NT2/D1 (cell line): ENCODE data around the gene NRF1.

Experiments used
- DNase-seq: peaks from one replicate; pipeline ENCODE4 v3.0.0-alpha.2; 2011; ENCODE audit warnings: low read depth, low spot score
- H3K27me3 ChIP-seq: 2 replicates; pipeline ENCODE4 v1.6.0; 2011; ENCODE audit warnings: mild to moderate bottlenecking; ENCODE audit not compliant: insufficient read length, insufficient read depth
- H3K36me3 ChIP-seq: 2 replicates; pipeline ENCODE4 v1.6.1; 2011; ENCODE audit warnings: mild to moderate bottlenecking, low read length, mixed read lengths; ENCODE audit not compliant: insufficient read depth, insufficient read length
- H3K4me1 ChIP-seq: 2 replicates; pipeline ENCODE4 v1.5.1; 2011; ENCODE audit not compliant: insufficient read depth, insufficient read length
- H3K4me3 ChIP-seq: 2 replicates; pipeline ENCODE4 v1.5.1; 2011; ENCODE audit warnings: low read depth; ENCODE audit not compliant: insufficient read length
- H3K9ac ChIP-seq: 2 replicates; pipeline ENCODE4 v1.6.0; 2011; ENCODE audit warnings: low read depth; ENCODE audit not compliant: insufficient read length
- H3K9me3 ChIP-seq: 2 replicates; pipeline ENCODE4 v1.5.1; 2011; ENCODE audit warnings: mild to moderate bottlenecking, low read length; ENCODE audit not compliant: insufficient read depth
- SUZ12 ChIP-seq: IDR thresholded peaks from 2 replicates; pipeline ENCODE4 v1.6.1; 2011; ENCODE audit not compliant: insufficient read length, insufficient read depth; ENCODE audit errors: extremely low read depth
- YY1 ChIP-seq: IDR thresholded peaks from 2 replicates; pipeline ENCODE4 v1.6.1; 2011; ENCODE audit not compliant: insufficient read length, insufficient read depth
- ZNF274 ChIP-seq: IDR thresholded peaks from 2 replicates; pipeline ENCODE4 v1.6.1; 2011; ENCODE audit warnings: mild to moderate bottlenecking, low read depth, low read length

The NRF1 gene

GRCh38 chr7:129783584-129783919 lies 172.0 kb downstream of the NRF1 start:
- peaks cover 4% of the 10 kb centered on the region for H3K4me1 ChIP-seq
- H3K4me3 ChIP-seq, result no peak overlapping the region
- DNase-seq, result no peak
- peaks cover 85% of the 10 kb centered on the region for H3K27me3 ChIP-seq
- H3K9ac ChIP-seq, result no peak overlapping the region
- no peaks in the 10 kb centered on the region for H3K9me3 ChIP-seq
- TF ChIP-seq SUZ12 (no peak), ZNF274 (no peak), YY1 (no peak)
- H3K36me3 ChIP-seq, result no peaks in the 10 kb centered on the region

DNA sequence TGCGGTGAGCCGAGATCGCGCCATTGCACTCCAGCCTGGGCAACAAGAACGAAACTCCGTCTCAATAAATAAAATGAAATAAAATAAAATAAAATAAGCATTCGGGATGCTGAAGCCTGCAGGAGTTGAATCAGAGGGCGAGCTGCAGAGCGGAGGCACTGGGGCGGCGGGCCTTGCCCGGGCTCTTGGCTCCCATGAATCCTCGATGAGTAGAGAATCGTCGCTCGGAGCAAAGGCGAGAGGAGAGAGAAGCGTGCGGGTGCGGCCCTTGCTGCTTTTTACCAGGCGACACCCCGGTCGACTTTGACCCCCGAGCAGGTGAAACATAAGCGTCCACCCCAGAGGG lies 172.9 kb downstream of the NRF1 start:
- no peak for TF ChIP-seq SUZ12
- TF ChIP-seq ZNF274, result no peak
- TF ChIP-seq YY1, result no peak
- no peaks in the 10 kb centered on the region for H3K9me3 ChIP-seq
- H3K36me3 ChIP-seq, result no peaks in the 10 kb centered on the region
- peaks cover 4% of the 10 kb centered on the region for H3K4me1 ChIP-seq
- H3K4me3 ChIP-seq, result no peak overlapping the region
- DNase-seq, result no peak
- H3K27me3 ChIP-seq, result peaks cover 85% of the 10 kb centered on the region
- H3K9ac ChIP-seq, result no peak overlapping the region

DNA sequence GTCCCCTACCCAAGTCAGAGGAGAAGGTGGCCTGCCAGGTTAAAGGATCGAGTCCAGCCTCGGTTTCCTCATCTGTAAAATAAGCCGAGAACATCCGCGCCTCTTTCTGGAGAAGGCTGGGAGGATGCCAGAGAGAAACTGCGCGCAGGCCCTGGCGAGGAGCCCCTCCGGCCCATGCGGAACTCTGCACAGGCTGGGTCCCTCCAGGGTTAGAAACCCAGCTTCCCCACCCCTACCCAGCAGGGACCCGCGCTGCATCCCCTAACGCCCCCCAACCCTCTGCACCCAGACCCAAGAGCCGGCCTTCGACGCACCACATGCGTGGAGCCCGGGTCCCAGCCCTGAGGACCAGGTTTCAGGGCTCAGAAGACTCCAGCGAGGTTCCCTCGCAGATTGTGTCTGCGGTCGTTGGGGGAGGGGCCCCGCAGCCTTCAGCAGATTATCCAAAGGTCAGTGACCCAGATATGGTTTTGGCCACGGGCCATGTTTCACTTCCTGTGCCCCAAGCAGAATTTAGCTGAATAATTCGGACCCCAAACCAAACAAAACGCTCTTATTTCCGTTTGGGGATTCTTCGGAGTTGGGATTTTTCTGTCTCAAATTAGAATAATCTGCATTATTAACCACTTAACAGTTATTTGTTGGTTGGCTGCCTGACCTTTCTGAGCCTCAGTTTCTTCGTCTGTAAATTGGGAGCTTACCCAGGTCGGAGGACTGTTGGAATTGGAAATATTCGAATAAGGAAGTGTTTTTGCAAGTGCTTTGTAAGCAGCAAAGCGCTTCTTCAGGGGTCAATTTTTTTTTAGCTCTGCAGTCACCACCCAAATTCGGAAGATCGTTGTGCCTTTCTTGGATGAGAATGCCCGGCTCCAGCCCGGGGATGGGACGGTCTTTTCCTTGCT lies 173.5 kb downstream of the NRF1 start:
- peaks cover 90% of the 10 kb centered on the region for H3K27me3 ChIP-seq
- H3K36me3 ChIP-seq, result no peaks in the 10 kb centered on the region
- no peak overlapping the region for H3K9ac ChIP-seq
- H3K4me1 ChIP-seq, result peaks cover 4% of the 10 kb centered on the region
- TF ChIP-seq SUZ12, result no peak
- no peak for TF ChIP-seq ZNF274
- TF ChIP-seq YY1, result no peak
- no peak overlapping the region for H3K4me3 ChIP-seq
- DNase-seq, result no peak
- H3K9me3 ChIP-seq, result no peaks in the 10 kb centered on the region

DNA sequence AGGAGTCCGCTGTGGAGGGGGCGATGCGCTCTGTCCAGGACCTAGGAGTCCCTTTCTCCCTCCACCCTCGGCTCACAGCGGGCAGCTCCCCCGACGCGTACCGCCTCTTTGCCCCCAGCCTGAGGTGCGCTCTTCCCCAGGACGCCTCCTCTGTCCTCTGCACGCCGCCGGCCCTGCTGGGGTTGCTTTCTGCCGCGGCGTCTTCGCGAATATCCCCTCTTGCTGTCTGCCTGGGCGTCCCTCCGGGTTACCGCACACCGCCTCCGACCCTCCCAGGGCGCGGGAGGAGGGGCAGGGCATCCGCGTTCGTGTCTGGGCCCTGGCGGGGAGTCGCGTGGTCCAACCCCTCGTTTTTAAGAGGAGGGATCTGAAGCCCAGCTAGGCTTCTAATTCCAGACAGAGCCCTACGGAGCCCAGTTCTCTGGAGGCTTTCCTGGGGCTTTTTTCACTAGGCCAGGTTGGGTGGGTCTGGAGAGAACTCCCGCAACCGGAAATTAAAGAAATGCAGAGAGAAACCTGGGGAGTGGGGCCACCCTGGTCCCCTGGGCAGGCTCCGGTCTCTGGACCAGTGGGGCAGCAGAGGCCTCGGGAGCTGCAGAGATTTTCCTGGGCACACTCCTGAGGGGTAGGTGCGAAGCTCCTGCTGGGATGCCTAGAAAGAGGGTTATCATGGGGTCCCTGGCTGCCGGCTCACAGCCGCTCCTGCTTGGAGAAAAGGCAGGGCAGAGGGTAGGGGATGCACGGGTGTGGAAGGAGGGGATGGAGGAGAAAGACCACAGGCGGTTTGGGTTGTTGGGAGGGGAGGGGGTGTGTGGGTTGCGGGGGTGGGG lies 174.4 kb downstream of the NRF1 start:
- H3K4me1 ChIP-seq, result peaks cover 4% of the 10 kb centered on the region
- TF ChIP-seq SUZ12 (peak; percentile 84), ZNF274 (no peak)
- H3K36me3 ChIP-seq, result no peaks in the 10 kb centered on the region
- H3K9me3 ChIP-seq, result no peaks in the 10 kb centered on the region
- no peak overlapping the region for H3K9ac ChIP-seq
- H3K4me3 ChIP-seq, result no peak overlapping the region
- DNase-seq, result no peak
- peaks cover 96% of the 10 kb centered on the region for H3K27me3 ChIP-seq

GRCh38 chr7:129786825-129787563 lies 175.5 kb downstream of the NRF1 start:
- no peak overlapping the region for H3K9ac ChIP-seq
- H3K4me3 ChIP-seq, result no peak overlapping the region
- no peaks in the 10 kb centered on the region for H3K36me3 ChIP-seq
- H3K4me1 ChIP-seq, result peaks cover 4% of the 10 kb centered on the region
- H3K9me3 ChIP-seq, result no peaks in the 10 kb centered on the region
- no peak for DNase-seq
- peaks cover 89% of the 10 kb centered on the region for H3K27me3 ChIP-seq
- TF ChIP-seq SUZ12, result peak; percentile 51
- no peak for TF ChIP-seq YY1

- Histone ChIP-seq H3K4me3 (no peak overlapping the region), H3K36me3 (no peaks in the 10 kb centered on the region), H3K9ac (no peak overlapping the region), H3K9me3 (no peaks in the 10 kb centered on the region), H3K27me3 (peaks cover 70% of the 10 kb centered on the region), H3K4me1 (peaks cover 6% of the 10 kb centered on the region)
- TF ChIP-seq YY1 (no peak), ZNF274 (no peak), SUZ12 (no peak)
- no peak for DNase-seq
These were observed 177.5 kb downstream of the NRF1 start for GRCh38 chr7:129789000-129789399.

GRCh38 chr7:129789652-129790051 lies 178.1 kb downstream of the NRF1 start:
- H3K9ac ChIP-seq, result no peak overlapping the region
- TF ChIP-seq YY1, result no peak
- no peak for TF ChIP-seq ZNF274
- no peak for TF ChIP-seq SUZ12

More at GRCh38 chr7:129789652-129790051, 178.1 kb downstream of the NRF1 start:
- Histone ChIP-seq H3K36me3 (no peaks in the 10 kb centered on the region), H3K27me3 (peaks cover 64% of the 10 kb centered on the region), H3K4me3 (no peak overlapping the region), H3K9me3 (no peaks in the 10 kb centered on the region), H3K4me1 (peaks cover 6% of the 10 kb centered on the region)
- no peak for DNase-seq
